KMS-11 (cell line): ENCODE data around the gene AACS.

Source experiments
- H2AFZ ChIP-seq: fragments of 200-600 bp; sonication (generic); 2 replicates; pipeline ENCODE4 v1.6.1; 2016; ENCODE audit warnings: antibody characterized with exemption, mixed run types, low read depth
- H3K27ac ChIP-seq: fragments of 200-600 bp; sonication (generic); 2 replicates; pipeline ENCODE4 v1.6.1; 2016; ENCODE audit warnings: mild to moderate bottlenecking, mixed run types
- H3K27me3 ChIP-seq: fragments of 200-600 bp; sonication (generic); 2 replicates; pipeline ENCODE4 v1.6.1; 2017; ENCODE audit warnings: mild to moderate bottlenecking, low read depth, mixed run types, moderate library complexity; ENCODE audit not compliant: insufficient read depth
- H3K36me3 ChIP-seq: fragments of 200-600 bp; sonication (generic); 2 replicates; pipeline ENCODE4 v1.6.1; 2017; ENCODE audit warnings: mild to moderate bottlenecking, mixed run types; ENCODE audit not compliant: insufficient read depth
- H3K4me1 ChIP-seq: fragments of 200-600 bp; sonication (generic); 2 replicates; pipeline ENCODE4 v1.6.1; 2016; ENCODE audit warnings: mild to moderate bottlenecking, low read depth, mixed run types; ENCODE audit not compliant: poor library complexity, severe bottlenecking
- H3K4me2 ChIP-seq: fragments of 200-600 bp; sonication (generic); 2 replicates; pipeline ENCODE4 v1.7.0; 2016; ENCODE audit warnings: mild to moderate bottlenecking, mixed run types
- H3K4me3 ChIP-seq: fragments of 200-600 bp; sonication (generic); IDR thresholded peaks from 2 replicates; pipeline ENCODE4 v1.6.1; 2017; ENCODE audit warnings: low read depth, low read length, mixed read lengths; ENCODE audit not compliant: insufficient read depth
- H3K79me2 ChIP-seq: fragments of 200-600 bp; sonication (generic); 2 replicates; pipeline ENCODE4 v1.6.1; 2016; ENCODE audit warnings: low read depth, mixed run types; ENCODE audit not compliant: insufficient read depth
- H3K9ac ChIP-seq: fragments of 200-600 bp; sonication (generic); 2 replicates; pipeline ENCODE4 v1.6.1; 2016; ENCODE audit warnings: mild to moderate bottlenecking, mixed run types
- H4K20me1 ChIP-seq: fragments of 200-600 bp; sonication (generic); 2 replicates; pipeline ENCODE4 v1.6.1; 2016; ENCODE audit warnings: mild to moderate bottlenecking, mixed run types; ENCODE audit not compliant: insufficient read depth
- CTCF ChIP-seq: fragments of 200-600 bp; sonication (generic); conservative IDR thresholded peaks from 2 replicates; pipeline ENCODE4 v1.6.1; 2017; ENCODE audit warnings: low read depth, mild to moderate bottlenecking, antibody characterized with exemption, low read length, moderate library complexity, mixed read lengths

Gene AACS

GRCh38 chr12:125161712-125162022 is 96.4 kb downstream of the AACS start:
- H2AFZ ChIP-seq: no peak overlapping the region
- no peaks in the 10 kb centered on the region for H3K27me3 ChIP-seq
- no peak overlapping the region for H3K4me3 ChIP-seq
- no peak overlapping the region for H3K27ac ChIP-seq
- no peaks in the 10 kb centered on the region for H3K36me3 ChIP-seq
- H4K20me1 ChIP-seq: no peaks in the 10 kb centered on the region
- H3K79me2 ChIP-seq: no peaks in the 10 kb centered on the region
- no peaks in the 10 kb centered on the region for H3K4me1 ChIP-seq
- TF ChIP-seq CTCF: no peak
- no peak overlapping the region for H3K4me2 ChIP-seq
- H3K9ac ChIP-seq: no peak overlapping the region

- Histone ChIP-seq H3K9ac (no peak overlapping the region), H3K36me3 (no peaks in the 10 kb centered on the region), H3K4me1 (no peaks in the 10 kb centered on the region), H3K27me3 (no peaks in the 10 kb centered on the region), H4K20me1 (no peaks in the 10 kb centered on the region), H3K79me2 (no peaks in the 10 kb centered on the region), H3K27ac (no peak overlapping the region), H2AFZ (no peak overlapping the region), H3K4me2 (no peak overlapping the region), H3K4me3 (no peak overlapping the region)
- TF ChIP-seq CTCF: no peak
These were observed 97.3 kb downstream of the AACS start for GRCh38 chr12:125162489-125163028.

GRCh38 chr12:125163148-125163547 is 97.9 kb downstream of the AACS start:
- H3K9ac ChIP-seq: no peak overlapping the region

GRCh38 chr12:125164541-125164940 is 99.3 kb downstream of the AACS start:
- no peak overlapping the region for H3K4me2 ChIP-seq
- H3K36me3 ChIP-seq: no peaks in the 10 kb centered on the region
- H3K9ac ChIP-seq: no peak overlapping the region
- no peaks in the 10 kb centered on the region for H4K20me1 ChIP-seq
- no peak overlapping the region for H3K4me3 ChIP-seq
- H3K27ac ChIP-seq: no peak overlapping the region
- no peaks in the 10 kb centered on the region for H3K4me1 ChIP-seq
- no peak for TF ChIP-seq CTCF
- no peak overlapping the region for H2AFZ ChIP-seq
- H3K79me2 ChIP-seq: no peaks in the 10 kb centered on the region
- H3K27me3 ChIP-seq: no peaks in the 10 kb centered on the region

More at GRCh38 chr12:125163148-125163547, 97.9 kb downstream of the AACS start:
- Histone ChIP-seq H3K27me3 (no peaks in the 10 kb centered on the region), H3K27ac (no peak overlapping the region), H3K79me2 (no peaks in the 10 kb centered on the region), H3K4me1 (no peaks in the 10 kb centered on the region), H4K20me1 (no peaks in the 10 kb centered on the region), H3K4me2 (no peak overlapping the region), H2AFZ (no peak overlapping the region), H3K36me3 (no peaks in the 10 kb centered on the region), H3K4me3 (no peak overlapping the region)
- TF ChIP-seq CTCF: no peak

GRCh38 chr12:125166041-125166440 is 100.8 kb downstream of the AACS start:
- H2AFZ ChIP-seq: no peak overlapping the region
- no peaks in the 10 kb centered on the region for H4K20me1 ChIP-seq
- H3K27me3 ChIP-seq: no peaks in the 10 kb centered on the region
- H3K27ac ChIP-seq: no peak overlapping the region
- H3K4me3 ChIP-seq: no peak overlapping the region
- no peak overlapping the region for H3K9ac ChIP-seq
- H3K4me2 ChIP-seq: no peak overlapping the region
- H3K4me1 ChIP-seq: no peaks in the 10 kb centered on the region
- H3K79me2 ChIP-seq: no peaks in the 10 kb centered on the region
- no peaks in the 10 kb centered on the region for H3K36me3 ChIP-seq
- no peak for TF ChIP-seq CTCF
